LNCAP (cell line): ENCODE measurements around the gene CCT7.

Experiments used
- CTCF ChIP-seq: fragments of 450-650 bp; IDR thresholded peaks from 2 replicates; pipeline ENCODE4 v1.5.1; 2017; ENCODE audit warnings: mild to moderate bottlenecking

Gene CCT7

GRCh38 chr2:73292906-73293533 lies 58.9 kb downstream of the CCT7 start:
- TF ChIP-seq CTCF: no peak

- TF ChIP-seq CTCF: no peak
Measured at GRCh38 chr2:73293534-73294171, 59.5 kb downstream of the CCT7 start, which contains the start of gene EGR4. TSS of gene EGR4 (minus strand) at chr2:73293548. CDS start at chr2:73293317, 231 bp downstream.

- TF ChIP-seq CTCF: no peak
Measured at GRCh38 chr2:73294239-73294638, 60.1 kb downstream of the CCT7 start.

- TF ChIP-seq CTCF: no peak
Measured at GRCh38 chr2:73295751-73296400, 61.8 kb downstream of the CCT7 start.

GRCh38 chr2:73297151-73297559 lies 63.0 kb downstream of the CCT7 start:
- TF ChIP-seq CTCF: no peak

- no peak for TF ChIP-seq CTCF
Measured at GRCh38 chr2:73297586-73297985, 63.5 kb downstream of the CCT7 start.

GRCh38 chr2:73300926-73301325 lies 66.8 kb downstream of the CCT7 start:
- TF ChIP-seq CTCF: no peak
